Skeletal muscle satellite cell (primary cell): Measurements from ENCODE around the gene RHOT2. TPM values are rescaled to one million over a fixed set of nuclear protein-coding genes. Genes with fewer than 3 reads are reported as not detected.

Source experiments
- H3K27me3 ChIP-seq: 2 replicates; pipeline ENCODE4 v1.7.0; 2013; ENCODE audit warnings: low read length; ENCODE audit not compliant: control insufficient read depth, insufficient read depth
- H3K36me3 ChIP-seq: 2 replicates; pipeline ENCODE4 v1.7.0; 2013; ENCODE audit warnings: mild to moderate bottlenecking, control low read depth, low read length; ENCODE audit not compliant: insufficient read depth
- H3K4me1 ChIP-seq: 2 replicates; pipeline ENCODE4 v1.7.0; 2013; ENCODE audit warnings: low read length; ENCODE audit not compliant: control insufficient read depth, insufficient read depth
- H3K4me2 ChIP-seq: 2 replicates; pipeline ENCODE4 v1.7.0; 2013; ENCODE audit warnings: mild to moderate bottlenecking, low read length
- H3K4me3 ChIP-seq: 2 replicates; pipeline ENCODE4 v1.7.0; 2013; ENCODE audit warnings: low read length
- H3K9ac ChIP-seq: 2 replicates; pipeline ENCODE4 v1.7.0; 2013; ENCODE audit warnings: mild to moderate bottlenecking, low read depth, low read length, moderate library complexity
- H3K9me3 ChIP-seq: replicated peaks from 2 replicates; pipeline ENCODE4 v1.7.0; 2013; ENCODE audit warnings: mild to moderate bottlenecking, control low read depth, low read length
- total RNA-seq: library from RNA; depleted of rRNA; stranded (reverse); fragments of >200 nt; gene quantifications from 2 replicates; pipeline ENCODE4 v1.2.3, GENCODE V29; 2012; rRNA removed

RHOT2 gene
- total RNA-seq, result 45.4 and 53.1 TPM in 2 replicates

GRCh38 chr16:667780-668518 lies at the start of gene RHOT2:
Gene RHOT2, plus strand, starts transcription at chr16:668132. Its CDS starts 68 bp downstream, at chr16:668200.
- peak within 1 kb of the TSS; percentile 95 for H3K4me3 ChIP-seq
- H3K36me3 ChIP-seq, result peaks cover 32% of the 10 kb centered on the region
- H3K4me2 ChIP-seq, result peak within 1 kb of the TSS; percentile 98
- no peaks in the 10 kb centered on the region for H3K27me3 ChIP-seq
- no peaks in the 10 kb centered on the region for H3K9me3 ChIP-seq
- H3K9ac ChIP-seq, result peak within 1 kb of the TSS; percentile 97
- peaks cover 11% of the 10 kb centered on the region for H3K4me1 ChIP-seq

DNA sequence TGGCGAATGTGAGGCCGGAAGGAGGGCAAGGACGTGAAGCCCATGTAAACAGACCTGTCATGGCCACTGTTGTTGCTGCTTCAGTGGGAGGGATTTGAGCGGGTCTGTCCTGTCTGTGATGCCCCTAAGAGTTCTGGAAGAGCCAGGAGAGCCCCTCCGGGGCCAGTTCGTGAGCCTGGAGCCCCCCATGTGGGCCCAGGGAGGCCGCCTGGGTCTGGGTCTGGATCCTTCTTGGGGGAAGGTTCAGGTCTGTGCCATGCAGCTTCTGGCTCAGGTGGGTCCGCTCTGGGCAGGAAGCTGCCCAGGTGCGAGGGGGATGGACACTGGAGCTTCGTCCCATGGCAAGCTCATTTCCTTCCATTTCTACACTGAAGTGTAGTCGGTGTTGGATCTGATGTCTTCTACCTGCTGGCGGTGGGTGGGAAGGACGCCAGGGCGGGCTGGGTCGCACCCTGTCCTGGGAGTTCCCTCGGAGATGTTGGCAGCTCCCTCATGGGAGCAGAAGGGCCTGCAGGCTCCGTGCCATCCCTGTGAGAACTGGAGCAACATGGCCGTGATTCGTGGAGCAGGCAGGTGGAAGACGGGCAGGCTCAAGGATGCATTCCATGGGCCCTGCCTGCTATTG lies 48.3 kb upstream of the RHOT2 start:
- H3K4me1 ChIP-seq, result peaks cover 6% of the 10 kb centered on the region
- H3K9ac ChIP-seq, result no peak overlapping the region
- no peak overlapping the region for H3K4me2 ChIP-seq
- H3K4me3 ChIP-seq, result no peak overlapping the region
- no peaks in the 10 kb centered on the region for H3K36me3 ChIP-seq
- no peaks in the 10 kb centered on the region for H3K9me3 ChIP-seq
- no peaks in the 10 kb centered on the region for H3K27me3 ChIP-seq

DNA sequence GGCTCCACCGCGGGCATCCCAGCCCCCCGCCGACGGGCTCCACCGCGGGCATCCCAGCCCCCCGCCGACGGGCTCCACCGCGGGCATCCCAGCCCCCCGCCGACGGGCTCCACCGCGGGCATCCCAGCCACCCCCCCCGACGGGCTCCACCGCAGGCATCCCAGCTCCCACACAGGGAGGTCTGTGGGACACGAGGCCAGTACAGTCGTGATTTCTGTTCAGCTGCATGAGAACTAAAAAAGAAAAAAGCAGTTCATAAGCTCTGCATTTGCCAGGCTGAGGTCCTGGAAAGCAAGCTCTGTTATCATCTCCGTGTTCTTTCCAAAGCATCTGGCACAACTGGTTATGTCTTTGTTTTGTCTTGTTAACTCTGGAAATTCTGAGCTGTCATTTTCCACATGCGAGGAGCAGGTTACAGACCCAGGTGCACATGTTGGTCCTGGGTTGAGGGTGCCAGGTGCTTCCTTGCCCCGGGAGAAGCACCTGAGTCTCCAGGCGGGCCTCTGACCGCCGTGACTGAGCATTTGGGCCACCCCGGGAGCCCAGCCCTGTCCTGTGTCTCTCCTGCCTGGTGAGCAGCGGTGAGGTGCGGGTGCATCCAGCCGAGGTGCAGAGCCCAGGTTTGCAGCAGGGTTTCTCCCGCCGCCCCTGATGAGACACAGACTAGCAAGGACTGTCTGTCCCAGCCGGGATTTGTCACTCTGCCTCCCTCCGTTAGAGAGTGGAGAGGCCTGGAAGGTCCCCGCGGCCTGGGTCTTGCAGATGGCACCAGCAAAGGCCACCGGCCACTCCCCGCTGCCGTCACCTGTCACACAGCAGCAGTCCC lies 47.0 kb upstream of the RHOT2 start:
- H3K36me3 ChIP-seq, result peaks cover 3% of the 10 kb centered on the region
- no peaks in the 10 kb centered on the region for H3K27me3 ChIP-seq
- no peak overlapping the region for H3K9ac ChIP-seq
- no peaks in the 10 kb centered on the region for H3K9me3 ChIP-seq
- H3K4me2 ChIP-seq, result no peak overlapping the region
- no peak overlapping the region for H3K4me3 ChIP-seq
- peaks cover 6% of the 10 kb centered on the region for H3K4me1 ChIP-seq

DNA sequence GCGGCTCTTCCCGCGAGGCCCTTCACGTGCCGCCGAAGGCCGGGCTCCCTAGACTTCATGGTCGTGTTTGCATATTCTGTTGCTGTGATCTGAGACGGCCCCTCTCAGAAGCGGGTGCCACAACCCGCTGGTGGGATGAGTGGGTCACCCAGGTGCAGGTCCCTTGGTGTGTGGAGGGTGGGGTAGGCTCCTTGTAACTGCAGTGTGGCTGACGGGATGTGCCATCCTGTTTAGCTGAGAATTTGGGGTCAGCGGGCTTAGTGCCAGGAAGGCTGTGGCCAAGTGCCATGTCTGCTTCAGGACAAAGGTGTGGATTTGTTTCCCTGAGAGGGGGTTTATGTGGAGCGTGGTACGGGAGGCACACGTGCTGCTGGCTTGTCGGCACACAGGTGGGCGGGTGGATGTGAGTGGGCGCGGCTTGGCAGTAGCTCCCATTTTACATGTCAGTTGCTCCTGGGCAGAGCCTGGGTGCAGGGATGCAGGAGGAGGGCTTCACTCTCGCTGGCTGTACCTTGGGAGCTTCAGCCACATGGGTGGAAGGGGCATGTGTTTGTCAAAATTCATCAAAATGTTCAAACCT lies 46.3 kb upstream of the RHOT2 start:
- H3K4me3 ChIP-seq, result no peak overlapping the region
- H3K4me1 ChIP-seq, result peaks cover 12% of the 10 kb centered on the region
- no peaks in the 10 kb centered on the region for H3K27me3 ChIP-seq
- no peaks in the 10 kb centered on the region for H3K9me3 ChIP-seq
- no peak overlapping the region for H3K4me2 ChIP-seq
- peaks cover 8% of the 10 kb centered on the region for H3K36me3 ChIP-seq
- H3K9ac ChIP-seq, result no peak overlapping the region

GRCh38 chr16:622920-623280 lies 45.0 kb upstream of the RHOT2 start:
- Histone ChIP-seq H3K4me3 (no peak overlapping the region), H3K27me3 (no peaks in the 10 kb centered on the region), H3K9me3 (no peaks in the 10 kb centered on the region), H3K36me3 (peaks cover 8% of the 10 kb centered on the region), H3K9ac (no peak overlapping the region), H3K4me1 (peaks cover 23% of the 10 kb centered on the region), H3K4me2 (no peak overlapping the region)

GRCh38 chr16:624526-625070 lies 43.3 kb upstream of the RHOT2 start:
- no peak overlapping the region for H3K9ac ChIP-seq
- no peaks in the 10 kb centered on the region for H3K27me3 ChIP-seq
- peaks cover 8% of the 10 kb centered on the region for H3K36me3 ChIP-seq
- H3K9me3 ChIP-seq, result no peaks in the 10 kb centered on the region
- no peak overlapping the region for H3K4me2 ChIP-seq
- no peak overlapping the region for H3K4me3 ChIP-seq
- peaks cover 27% of the 10 kb centered on the region for H3K4me1 ChIP-seq

DNA sequence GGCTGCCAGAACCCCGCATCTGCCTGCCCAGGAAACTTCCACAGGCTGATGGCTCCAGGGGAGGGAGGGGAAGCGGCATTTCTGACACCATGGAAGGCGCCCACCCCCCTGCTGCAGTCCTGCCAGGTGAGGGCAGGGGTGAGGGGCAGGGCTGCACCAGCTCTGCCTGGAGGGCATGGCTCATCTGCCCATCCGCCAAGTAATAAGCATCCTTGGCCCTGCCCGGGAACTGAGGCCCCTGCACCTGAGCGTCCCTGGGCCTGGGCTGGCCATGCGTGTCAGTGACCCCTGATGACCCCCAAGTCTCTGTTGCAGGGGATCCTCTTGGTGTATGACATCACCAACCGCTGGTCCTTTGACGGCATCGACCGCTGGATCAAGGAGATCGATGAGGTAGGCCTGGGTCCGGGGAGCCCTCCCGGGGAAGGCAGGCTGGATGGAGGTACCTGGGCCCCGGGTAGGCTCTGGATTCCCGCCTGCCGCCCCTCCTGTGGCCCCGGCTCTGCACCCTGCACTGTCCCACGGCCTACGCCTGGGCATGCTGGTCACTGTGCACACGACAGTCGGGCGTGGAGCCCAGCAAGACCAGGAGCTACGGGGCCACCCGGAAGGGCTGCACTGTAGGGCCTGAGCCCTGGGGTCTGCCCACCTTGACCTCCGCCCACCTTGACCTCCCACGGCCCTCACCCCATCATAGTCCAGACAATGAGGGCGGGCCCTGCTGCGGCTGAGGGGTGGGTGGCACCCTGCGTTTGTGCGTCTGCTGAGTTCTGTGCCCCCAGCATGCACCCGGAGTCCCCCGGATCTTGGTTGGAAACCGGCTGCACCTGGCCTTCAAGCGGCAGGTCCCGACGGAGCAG lies 42.6 kb upstream of the RHOT2 start:
- H3K4me2 ChIP-seq, result no peak overlapping the region
- H3K4me3 ChIP-seq, result no peak overlapping the region
- no peak overlapping the region for H3K9ac ChIP-seq
- H3K36me3 ChIP-seq, result peaks cover 8% of the 10 kb centered on the region
- H3K4me1 ChIP-seq, result peaks cover 33% of the 10 kb centered on the region
- no peaks in the 10 kb centered on the region for H3K27me3 ChIP-seq
- no peaks in the 10 kb centered on the region for H3K9me3 ChIP-seq

GRCh38 chr16:625977-626765 lies 41.8 kb upstream of the RHOT2 start:
- peaks cover 8% of the 10 kb centered on the region for H3K36me3 ChIP-seq
- no peaks in the 10 kb centered on the region for H3K9me3 ChIP-seq
- H3K27me3 ChIP-seq, result no peaks in the 10 kb centered on the region
- H3K4me1 ChIP-seq, result peaks cover 40% of the 10 kb centered on the region
- no peak overlapping the region for H3K9ac ChIP-seq
- H3K4me3 ChIP-seq, result no peak overlapping the region
- peak overlapping the region; percentile 54 for H3K4me2 ChIP-seq

GRCh38 chr16:626787-627453 lies 41.0 kb upstream of the RHOT2 start:
- no peak overlapping the region for H3K9ac ChIP-seq
- H3K4me3 ChIP-seq, result peak overlapping the region; percentile 46
- H3K9me3 ChIP-seq, result no peaks in the 10 kb centered on the region
- no peaks in the 10 kb centered on the region for H3K27me3 ChIP-seq
- peak overlapping the region; percentile 73 for H3K4me2 ChIP-seq
- peaks cover 8% of the 10 kb centered on the region for H3K36me3 ChIP-seq
- peaks cover 35% of the 10 kb centered on the region for H3K4me1 ChIP-seq
